GM23338 (cell line): ENCODE data around the gene STK16. TPM values are rescaled to one million over a fixed set of nuclear protein-coding genes. Genes with fewer than 3 reads are reported as not detected.

ENCODE experiments used
- EZH2phosphoT487 ChIP-seq: fragments of 200-600 bp; sonication (generic); IDR thresholded peaks from one replicate; pipeline ENCODE4 v1.8.1; 2018; ENCODE audit warnings: antibody characterized with exemption; ENCODE audit not compliant: unreplicated experiment
- JUNB ChIP-seq: IDR thresholded peaks from one replicate; pipeline ENCODE4 v1.6.1; 2016; ENCODE audit warnings: antibody characterized with exemption; ENCODE audit not compliant: unreplicated experiment
- NANOG ChIP-seq: IDR thresholded peaks from 2 replicates; pipeline ENCODE4 v1.6.1; 2016; ENCODE audit warnings: antibody characterized with exemption, borderline replicate concordance
- polyA plus RNA-seq: library from polyadenylated mRNA; unstranded; fragments of >200 nt; fragmentation: Nextera tagmentation; extraction: Ambion mirVana; gene quantifications from 2 replicates; pipeline ENCODE4 v1.2.1, GENCODE V29; 2016
- total RNA-seq: library from RNA; depleted of rRNA; stranded (reverse); fragments of >200 nt; shearing (Covaris generic); gene quantifications from 2 replicates; pipeline ENCODE4 v1.2.3, GENCODE V29; 2014
- TF ChIP-seq, protein P1 (sequence below): fragments of 250-450 bp; sonication (Bioruptor Pico); IDR thresholded peaks from 2 replicates; pipeline ENCODE4 v1.5.0; 2020; ENCODE audit warnings: mild to moderate bottlenecking, moderate library complexity
- TF ChIP-seq, protein P2 (sequence below): IDR thresholded peaks from one replicate; pipeline ENCODE4 v1.6.1; 2018; ENCODE audit warnings: antibody characterized with exemption; ENCODE audit not compliant: unreplicated experiment
- TF ChIP-seq, protein P3 (sequence below), 2 experiments: fragments of 200-600 bp in 1 of 2; sonication (generic) in 1 of 2; conservative IDR thresholded peaks; 2 replicates each; pipeline versions ENCODE4 v1.5.1 to v1.6.1; 2016 to 2017; ENCODE audit warnings: antibody characterized with exemption in 2 of 2, low read depth in 2 of 2, mild to moderate bottlenecking in 2 of 2, moderate library complexity in 1 of 2

The STK16 gene
- total and polyA plus RNA-seq, 2 experiments from 2014 or later = 3.1 to 17.0 TPM

DNA sequence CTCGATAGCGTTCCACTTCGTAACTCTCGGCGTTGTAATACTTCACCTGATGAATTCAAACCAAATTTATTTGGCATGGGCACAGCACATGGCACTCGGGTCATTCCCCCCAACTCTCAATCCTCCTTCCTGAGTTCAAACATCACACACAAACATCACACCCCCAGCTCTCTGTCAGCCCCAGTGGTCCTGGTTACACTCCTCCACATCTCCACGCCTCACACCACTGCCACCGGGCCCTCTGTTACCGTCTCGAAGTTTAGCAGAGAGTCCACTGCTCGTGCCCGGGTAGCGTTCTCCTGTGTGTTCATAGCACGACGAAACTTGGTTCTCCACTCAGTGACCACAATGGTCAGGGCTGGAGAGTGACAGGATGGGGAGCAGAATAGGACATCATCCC is 31.1 kb upstream of the STK16 start (continued):
- TF ChIP-seq, protein P1, sequence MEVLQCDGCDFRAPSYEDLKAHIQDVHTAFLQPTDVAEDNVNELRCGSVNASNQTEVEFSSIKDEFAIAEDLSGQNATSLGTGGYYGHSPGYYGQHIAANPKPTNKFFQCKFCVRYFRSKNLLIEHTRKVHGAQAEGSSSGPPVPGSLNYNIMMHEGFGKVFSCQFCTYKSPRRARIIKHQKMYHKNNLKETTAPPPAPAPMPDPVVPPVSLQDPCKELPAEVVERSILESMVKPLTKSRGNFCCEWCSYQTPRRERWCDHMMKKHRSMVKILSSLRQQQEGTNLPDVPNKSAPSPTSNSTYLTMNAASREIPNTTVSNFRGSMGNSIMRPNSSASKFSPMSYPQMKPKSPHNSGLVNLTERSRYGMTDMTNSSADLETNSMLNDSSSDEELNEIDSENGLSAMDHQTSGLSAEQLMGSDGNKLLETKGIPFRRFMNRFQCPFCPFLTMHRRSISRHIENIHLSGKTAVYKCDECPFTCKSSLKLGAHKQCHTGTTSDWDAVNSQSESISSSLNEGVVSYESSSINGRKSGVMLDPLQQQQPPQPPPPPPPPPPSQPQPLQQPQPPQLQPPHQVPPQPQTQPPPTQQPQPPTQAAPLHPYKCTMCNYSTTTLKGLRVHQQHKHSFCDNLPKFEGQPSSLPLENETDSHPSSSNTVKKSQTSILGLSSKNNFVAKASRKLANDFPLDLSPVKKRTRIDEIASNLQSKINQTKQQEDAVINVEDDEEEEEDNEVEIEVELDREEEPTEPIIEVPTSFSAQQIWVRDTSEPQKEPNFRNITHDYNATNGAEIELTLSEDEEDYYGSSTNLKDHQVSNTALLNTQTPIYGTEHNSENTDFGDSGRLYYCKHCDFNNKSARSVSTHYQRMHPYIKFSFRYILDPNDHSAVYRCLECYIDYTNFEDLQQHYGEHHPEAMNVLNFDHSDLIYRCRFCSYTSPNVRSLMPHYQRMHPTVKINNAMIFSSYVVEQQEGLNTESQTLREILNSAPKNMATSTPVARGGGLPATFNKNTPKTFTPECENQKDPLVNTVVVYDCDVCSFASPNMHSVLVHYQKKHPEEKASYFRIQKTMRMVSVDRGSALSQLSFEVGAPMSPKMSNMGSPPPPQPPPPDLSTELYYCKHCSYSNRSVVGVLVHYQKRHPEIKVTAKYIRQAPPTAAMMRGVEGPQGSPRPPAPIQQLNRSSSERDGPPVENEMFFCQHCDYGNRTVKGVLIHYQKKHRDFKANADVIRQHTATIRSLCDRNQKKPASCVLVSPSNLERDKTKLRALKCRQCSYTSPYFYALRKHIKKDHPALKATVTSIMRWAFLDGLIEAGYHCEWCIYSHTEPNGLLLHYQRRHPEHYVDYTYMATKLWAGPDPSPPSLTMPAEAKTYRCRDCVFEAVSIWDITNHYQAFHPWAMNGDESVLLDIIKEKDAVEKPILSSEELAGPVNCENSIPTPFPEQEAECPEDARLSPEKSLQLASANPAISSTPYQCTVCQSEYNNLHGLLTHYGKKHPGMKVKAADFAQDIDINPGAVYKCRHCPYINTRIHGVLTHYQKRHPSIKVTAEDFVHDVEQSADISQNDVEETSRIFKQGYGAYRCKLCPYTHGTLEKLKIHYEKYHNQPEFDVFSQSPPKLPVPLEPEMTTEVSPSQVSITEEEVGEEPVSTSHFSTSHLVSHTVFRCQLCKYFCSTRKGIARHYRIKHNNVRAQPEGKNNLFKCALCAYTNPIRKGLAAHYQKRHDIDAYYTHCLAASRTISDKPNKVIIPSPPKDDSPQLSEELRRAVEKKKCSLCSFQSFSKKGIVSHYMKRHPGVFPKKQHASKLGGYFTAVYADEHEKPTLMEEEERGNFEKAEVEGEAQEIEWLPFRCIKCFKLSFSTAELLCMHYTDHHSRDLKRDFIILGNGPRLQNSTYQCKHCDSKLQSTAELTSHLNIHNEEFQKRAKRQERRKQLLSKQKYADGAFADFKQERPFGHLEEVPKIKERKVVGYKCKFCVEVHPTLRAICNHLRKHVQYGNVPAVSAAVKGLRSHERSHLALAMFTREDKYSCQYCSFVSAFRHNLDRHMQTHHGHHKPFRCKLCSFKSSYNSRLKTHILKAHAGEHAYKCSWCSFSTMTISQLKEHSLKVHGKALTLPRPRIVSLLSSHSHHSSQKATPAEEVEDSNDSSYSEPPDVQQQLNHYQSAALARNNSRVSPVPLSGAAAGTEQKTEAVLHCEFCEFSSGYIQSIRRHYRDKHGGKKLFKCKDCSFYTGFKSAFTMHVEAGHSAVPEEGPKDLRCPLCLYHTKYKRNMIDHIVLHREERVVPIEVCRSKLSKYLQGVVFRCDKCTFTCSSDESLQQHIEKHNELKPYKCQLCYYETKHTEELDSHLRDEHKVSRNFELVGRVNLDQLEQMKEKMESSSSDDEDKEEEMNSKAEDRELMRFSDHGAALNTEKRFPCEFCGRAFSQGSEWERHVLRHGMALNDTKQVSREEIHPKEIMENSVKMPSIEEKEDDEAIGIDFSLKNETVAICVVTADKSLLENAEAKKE (CRISPR knock-in tag) = no peak
- TF ChIP-seq, protein P2, sequence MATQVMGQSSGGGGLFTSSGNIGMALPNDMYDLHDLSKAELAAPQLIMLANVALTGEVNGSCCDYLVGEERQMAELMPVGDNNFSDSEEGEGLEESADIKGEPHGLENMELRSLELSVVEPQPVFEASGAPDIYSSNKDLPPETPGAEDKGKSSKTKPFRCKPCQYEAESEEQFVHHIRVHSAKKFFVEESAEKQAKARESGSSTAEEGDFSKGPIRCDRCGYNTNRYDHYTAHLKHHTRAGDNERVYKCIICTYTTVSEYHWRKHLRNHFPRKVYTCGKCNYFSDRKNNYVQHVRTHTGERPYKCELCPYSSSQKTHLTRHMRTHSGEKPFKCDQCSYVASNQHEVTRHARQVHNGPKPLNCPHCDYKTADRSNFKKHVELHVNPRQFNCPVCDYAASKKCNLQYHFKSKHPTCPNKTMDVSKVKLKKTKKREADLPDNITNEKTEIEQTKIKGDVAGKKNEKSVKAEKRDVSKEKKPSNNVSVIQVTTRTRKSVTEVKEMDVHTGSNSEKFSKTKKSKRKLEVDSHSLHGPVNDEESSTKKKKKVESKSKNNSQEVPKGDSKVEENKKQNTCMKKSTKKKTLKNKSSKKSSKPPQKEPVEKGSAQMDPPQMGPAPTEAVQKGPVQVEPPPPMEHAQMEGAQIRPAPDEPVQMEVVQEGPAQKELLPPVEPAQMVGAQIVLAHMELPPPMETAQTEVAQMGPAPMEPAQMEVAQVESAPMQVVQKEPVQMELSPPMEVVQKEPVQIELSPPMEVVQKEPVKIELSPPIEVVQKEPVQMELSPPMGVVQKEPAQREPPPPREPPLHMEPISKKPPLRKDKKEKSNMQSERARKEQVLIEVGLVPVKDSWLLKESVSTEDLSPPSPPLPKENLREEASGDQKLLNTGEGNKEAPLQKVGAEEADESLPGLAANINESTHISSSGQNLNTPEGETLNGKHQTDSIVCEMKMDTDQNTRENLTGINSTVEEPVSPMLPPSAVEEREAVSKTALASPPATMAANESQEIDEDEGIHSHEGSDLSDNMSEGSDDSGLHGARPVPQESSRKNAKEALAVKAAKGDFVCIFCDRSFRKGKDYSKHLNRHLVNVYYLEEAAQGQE = no peak
- TF ChIP-seq, protein P3, sequence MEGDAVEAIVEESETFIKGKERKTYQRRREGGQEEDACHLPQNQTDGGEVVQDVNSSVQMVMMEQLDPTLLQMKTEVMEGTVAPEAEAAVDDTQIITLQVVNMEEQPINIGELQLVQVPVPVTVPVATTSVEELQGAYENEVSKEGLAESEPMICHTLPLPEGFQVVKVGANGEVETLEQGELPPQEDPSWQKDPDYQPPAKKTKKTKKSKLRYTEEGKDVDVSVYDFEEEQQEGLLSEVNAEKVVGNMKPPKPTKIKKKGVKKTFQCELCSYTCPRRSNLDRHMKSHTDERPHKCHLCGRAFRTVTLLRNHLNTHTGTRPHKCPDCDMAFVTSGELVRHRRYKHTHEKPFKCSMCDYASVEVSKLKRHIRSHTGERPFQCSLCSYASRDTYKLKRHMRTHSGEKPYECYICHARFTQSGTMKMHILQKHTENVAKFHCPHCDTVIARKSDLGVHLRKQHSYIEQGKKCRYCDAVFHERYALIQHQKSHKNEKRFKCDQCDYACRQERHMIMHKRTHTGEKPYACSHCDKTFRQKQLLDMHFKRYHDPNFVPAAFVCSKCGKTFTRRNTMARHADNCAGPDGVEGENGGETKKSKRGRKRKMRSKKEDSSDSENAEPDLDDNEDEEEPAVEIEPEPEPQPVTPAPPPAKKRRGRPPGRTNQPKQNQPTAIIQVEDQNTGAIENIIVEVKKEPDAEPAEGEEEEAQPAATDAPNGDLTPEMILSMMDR (conservative IDR thresholded peaks at IDR 0.05; ENCODE audit: low read depth in 2 of 2) = no peak
- TF ChIP-seq EZH2phosphoT487 = no peak
- no peak for TF ChIP-seq JUNB
- no peak for TF ChIP-seq NANOG
